Trophoblast cell (in vitro differentiated cells and primary cell): ENCODE measurements around the gene LCE4A.

Experiments
- DNase-seq, 2 donors: peaks; one replicate each; pipeline ENCODE4 v3.0.0-alpha.2; 2016
- H2AFZ ChIP-seq: 2 replicates; pipeline ENCODE4 v1.6.1; 2013; ENCODE audit warnings: low read length, moderate library complexity, mild to moderate bottlenecking; ENCODE audit not compliant: insufficient read depth, poor library complexity
- H2AK5ac ChIP-seq: 2 replicates; pipeline ENCODE4 v1.6.1; 2013; ENCODE audit warnings: mild to moderate bottlenecking, low read length
- H2BK120ac ChIP-seq: 2 replicates; pipeline ENCODE4 v1.6.1; 2013; ENCODE audit warnings: low read length, mild to moderate bottlenecking, moderate library complexity; ENCODE audit not compliant: insufficient read depth, poor library complexity
- H2BK12ac ChIP-seq: 2 replicates; pipeline ENCODE4 v1.6.1; 2013; ENCODE audit warnings: mild to moderate bottlenecking, low read length, moderate library complexity
- H2BK5ac ChIP-seq: 2 replicates; pipeline ENCODE4 v1.6.1; 2013; ENCODE audit warnings: low read length, low read depth, moderate library complexity, mild to moderate bottlenecking; ENCODE audit not compliant: poor library complexity
- H3K14ac ChIP-seq: 2 replicates; pipeline ENCODE4 v1.6.1; 2013; ENCODE audit warnings: mild to moderate bottlenecking, low read length
- H3K18ac ChIP-seq: 2 replicates; pipeline ENCODE4 v1.6.1; 2013; ENCODE audit warnings: mild to moderate bottlenecking, low read length
- H3K23ac ChIP-seq: 2 replicates; pipeline ENCODE4 v1.6.1; 2013; ENCODE audit warnings: low read length
- H3K27ac ChIP-seq: 2 replicates; pipeline ENCODE4 v1.5.1; 2013; ENCODE audit warnings: low read depth, mild to moderate bottlenecking, inconsistent platforms, low read length, moderate library complexity
- H3K27me3 ChIP-seq: 2 replicates; pipeline ENCODE4 v1.6.1; 2013; ENCODE audit warnings: inconsistent platforms, mild to moderate bottlenecking, low read length, moderate library complexity; ENCODE audit not compliant: insufficient read depth
- H3K36me3 ChIP-seq, 2 experiments: 1 replicate in 1 of 2; 2 replicates in 1 of 2; pipeline ENCODE4 v1.6.1; 2013; ENCODE audit warnings: low read length in 2 of 2, mild to moderate bottlenecking in 2 of 2, moderate library complexity in 1 of 2; ENCODE audit not compliant: insufficient read depth in 2 of 2, control insufficient read depth in 1 of 2
- H3K4ac ChIP-seq: 2 replicates; pipeline ENCODE4 v1.6.1; 2013; ENCODE audit warnings: low read depth, mild to moderate bottlenecking, low read length, moderate library complexity
- H3K4me1 ChIP-seq, 2 experiments: 1 replicate in 1 of 2; 2 replicates in 1 of 2; pipeline ENCODE4 v1.6.1; 2013; ENCODE audit warnings: low read length in 2 of 2, mild to moderate bottlenecking in 2 of 2, moderate library complexity in 1 of 2; ENCODE audit not compliant: insufficient read depth in 2 of 2, control insufficient read depth in 1 of 2
- H3K4me2 ChIP-seq: 2 replicates; pipeline ENCODE4 v1.6.1; 2013; ENCODE audit warnings: inconsistent platforms, mild to moderate bottlenecking, low read length, moderate library complexity
- H3K4me3 ChIP-seq: 2 replicates; pipeline ENCODE4 v1.5.1; 2013; ENCODE audit warnings: mild to moderate bottlenecking, low read depth, low read length, inconsistent platforms
- H3K79me1 ChIP-seq: one replicate; pipeline ENCODE4 v1.6.1; 2013; ENCODE audit warnings: low read length
- H3K79me2 ChIP-seq: 2 replicates; pipeline ENCODE4 v1.6.1; 2013; ENCODE audit warnings: low read length, mild to moderate bottlenecking; ENCODE audit not compliant: control insufficient read depth, insufficient read depth, poor library complexity
- H3K9ac ChIP-seq: 2 replicates; pipeline ENCODE4 v1.6.1; 2013; ENCODE audit warnings: mild to moderate bottlenecking, low read length
- H3K9me3 ChIP-seq: 2 replicates; pipeline ENCODE4 v1.6.1; 2013; ENCODE audit warnings: low read depth, mild to moderate bottlenecking, control low read depth, inconsistent platforms, low read length; ENCODE audit not compliant: insufficient read depth
- H4K12ac ChIP-seq: 2 replicates; pipeline ENCODE4 v1.6.1; 2013; ENCODE audit warnings: low read depth, mild to moderate bottlenecking, low read length, moderate library complexity
- H4K8ac ChIP-seq: 2 replicates; pipeline ENCODE4 v1.6.1; 2013; ENCODE audit warnings: low read depth, mild to moderate bottlenecking, low read length, moderate library complexity
- H4K91ac ChIP-seq: one replicate; pipeline ENCODE4 v1.6.1; 2013; ENCODE audit warnings: low read depth, mild to moderate bottlenecking, low read length, moderate library complexity
- WGBS: extraction: QIAGEN DNeasy Blood & Tissue Kit; methylation state at CpG from one replicate; pipeline ENCODE4 v1.1.7; 2013; ENCODE audit warnings: missing lambda C conversion rate; ENCODE audit not compliant: insufficient read length, insufficient coverage; ENCODE audit errors: extremely low coverage; 5-methylcytosine and 5-hydroxymethylcytosine counted together

Gene LCE4A

DNA sequence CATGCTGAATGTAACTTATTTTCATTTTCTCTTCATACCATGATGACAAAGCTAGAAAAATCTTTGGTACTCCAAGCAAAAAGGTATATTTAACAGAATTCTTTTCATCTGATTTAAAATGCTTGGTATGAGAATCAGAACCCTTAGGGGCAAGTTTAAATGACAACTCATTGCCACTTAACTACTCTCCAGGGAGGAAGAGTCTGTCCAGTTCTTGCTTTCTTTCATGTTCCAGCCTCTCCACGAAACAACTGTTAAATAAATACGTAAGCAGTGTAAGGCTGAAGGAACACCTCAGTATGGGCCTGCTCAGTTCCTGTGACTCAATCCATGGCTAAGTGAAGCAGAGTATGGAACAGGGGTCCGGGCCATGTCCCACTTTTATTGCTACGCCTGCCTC is 8.2 kb upstream of the LCE4A start:
- no peak overlapping the region for H3K4ac ChIP-seq
- no peak overlapping the region for H3K4me2 ChIP-seq
- no peak overlapping the region for H4K12ac ChIP-seq
- H3K27me3 ChIP-seq, result no peaks in the 10 kb centered on the region
- H3K18ac ChIP-seq, result no peak overlapping the region
- no peak overlapping the region for H3K27ac ChIP-seq
- H2AK5ac ChIP-seq, result no peak overlapping the region
- no peak overlapping the region for H3K9ac ChIP-seq
- DNase-seq, result peak; percentile 49 to 82
- no peak overlapping the region for H2AFZ ChIP-seq
- H3K23ac ChIP-seq, result no peak overlapping the region
- H2BK120ac ChIP-seq, result no peak overlapping the region
- H3K79me1 ChIP-seq, result no peaks in the 10 kb centered on the region
- no CpG with 5 or more reads among the region's 4 CpGs for WGBS
- no peak overlapping the region for H2BK12ac ChIP-seq
- no peak overlapping the region for H3K14ac ChIP-seq
- H3K4me3 ChIP-seq, result no peak overlapping the region
- no peaks in the 10 kb centered on the region for H3K79me2 ChIP-seq
- H4K8ac ChIP-seq, result no peak overlapping the region
- H3K36me3 ChIP-seq, result no peaks in the 10 kb centered on the region
- H3K9me3 ChIP-seq, result peaks cover 20% of the 10 kb centered on the region
- no peak overlapping the region for H2BK5ac ChIP-seq
- no peak overlapping the region for H4K91ac ChIP-seq
- no peaks in the 10 kb centered on the region for H3K4me1 ChIP-seq

GRCh38 chr1:152718238-152718637 is 10.3 kb downstream of the LCE4A start:
- no peak for DNase-seq
- H3K23ac ChIP-seq, result no peak overlapping the region
- no peak overlapping the region for H3K27ac ChIP-seq
- H3K27me3 ChIP-seq, result no peaks in the 10 kb centered on the region
- no peaks in the 10 kb centered on the region for H3K79me1 ChIP-seq
- no peak overlapping the region for H3K4me2 ChIP-seq
- no peak overlapping the region for H2AK5ac ChIP-seq
- no peak overlapping the region for H2BK120ac ChIP-seq
- no peaks in the 10 kb centered on the region for H3K36me3 ChIP-seq
- H2BK5ac ChIP-seq, result no peak overlapping the region
- no peak overlapping the region for H4K91ac ChIP-seq
- no peak overlapping the region for H2AFZ ChIP-seq
- H3K9me3 ChIP-seq, result peaks cover 25% of the 10 kb centered on the region
- no peak overlapping the region for H3K14ac ChIP-seq
- no peak overlapping the region for H3K9ac ChIP-seq
- no peak overlapping the region for H2BK12ac ChIP-seq
- no peaks in the 10 kb centered on the region for H3K79me2 ChIP-seq
- H3K18ac ChIP-seq, result no peak overlapping the region
- no peaks in the 10 kb centered on the region for H3K4me1 ChIP-seq
- H4K8ac ChIP-seq, result no peak overlapping the region
- H4K12ac ChIP-seq, result no peak overlapping the region
- H3K4ac ChIP-seq, result no peak overlapping the region
- no peak overlapping the region for H3K4me3 ChIP-seq

DNA sequence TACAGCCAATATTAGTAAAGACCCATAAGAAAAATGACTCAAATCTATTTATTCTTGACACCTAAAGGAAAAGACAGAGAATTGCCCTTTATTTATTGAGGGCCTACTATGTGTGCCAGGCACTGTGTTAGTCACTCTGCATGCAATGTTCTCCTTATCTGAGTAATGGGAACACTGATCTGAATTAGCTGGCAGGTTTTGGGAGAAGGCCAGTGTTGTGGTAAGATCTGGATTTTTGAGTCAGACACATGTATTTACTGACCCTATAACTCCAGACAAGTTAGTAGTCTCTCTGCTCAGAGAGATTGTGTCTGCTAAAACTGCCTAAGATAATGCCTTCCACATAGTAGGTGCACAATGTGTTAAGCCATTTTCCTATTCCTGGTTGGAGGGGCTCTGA is 17.3 kb downstream of the LCE4A start:
- no peak overlapping the region for H3K4ac ChIP-seq
- H3K36me3 ChIP-seq, result no peaks in the 10 kb centered on the region
- H3K14ac ChIP-seq, result no peak overlapping the region
- no peak overlapping the region for H2BK12ac ChIP-seq
- H3K9ac ChIP-seq, result no peak overlapping the region
- H3K79me2 ChIP-seq, result no peaks in the 10 kb centered on the region
- H3K4me3 ChIP-seq, result no peak overlapping the region
- no peak overlapping the region for H2AFZ ChIP-seq
- no peak overlapping the region for H4K8ac ChIP-seq
- no peak overlapping the region for H2AK5ac ChIP-seq
- H3K79me1 ChIP-seq, result no peaks in the 10 kb centered on the region
- H3K4me1 ChIP-seq, result no peaks in the 10 kb centered on the region
- no peak overlapping the region for H4K91ac ChIP-seq
- peaks cover 19% of the 10 kb centered on the region for H3K9me3 ChIP-seq
- no peak overlapping the region for H3K27ac ChIP-seq
- no peak overlapping the region for H2BK5ac ChIP-seq
- DNase-seq, result no peak
- H2BK120ac ChIP-seq, result no peak overlapping the region
- no peaks in the 10 kb centered on the region for H3K27me3 ChIP-seq
- no peak overlapping the region for H3K18ac ChIP-seq
- H3K4me2 ChIP-seq, result no peak overlapping the region
- H4K12ac ChIP-seq, result no peak overlapping the region
- H3K23ac ChIP-seq, result no peak overlapping the region

DNA sequence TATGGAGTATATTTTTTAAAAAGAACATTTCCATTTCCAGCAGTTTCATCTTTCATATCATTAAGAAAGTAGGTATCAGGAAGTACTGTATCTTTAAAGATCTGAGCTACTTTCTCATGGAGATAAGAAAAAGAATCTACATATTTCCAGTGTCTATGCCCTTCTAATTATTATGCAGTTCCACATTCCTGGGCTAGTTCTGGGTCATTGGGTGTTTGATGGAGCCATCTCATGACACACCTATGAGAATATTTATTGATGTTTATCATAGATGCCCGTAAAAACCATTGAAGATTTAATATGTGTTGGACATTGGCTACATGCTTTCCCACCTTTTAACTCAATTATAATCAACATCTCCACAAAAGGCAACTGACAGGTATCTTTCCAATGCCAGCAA is 21.0 kb downstream of the LCE4A start:
- no CpG with 5 or more reads among the region's 1 CpG for WGBS
- H4K12ac ChIP-seq, result no peak overlapping the region

DNA sequence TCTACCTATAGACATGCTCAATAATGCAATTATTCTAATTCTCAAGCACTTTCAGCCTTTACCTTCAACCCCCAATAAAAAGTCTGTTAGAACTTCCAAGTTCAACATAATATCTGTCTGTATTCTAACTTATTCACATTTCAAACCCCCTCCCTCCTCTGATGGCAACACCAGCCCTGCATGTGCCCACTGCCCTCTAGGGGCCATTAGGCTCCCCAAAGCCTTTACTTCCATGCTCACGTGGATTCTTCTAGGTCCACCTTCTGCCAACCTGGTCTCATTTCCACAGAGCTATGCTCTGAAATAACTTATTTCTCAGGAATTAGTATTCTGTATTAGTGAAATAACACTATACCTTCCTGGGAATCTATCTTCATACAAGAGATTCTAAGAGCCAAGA is 27.7 kb downstream of the LCE4A start:
- Histone ChIP-seq H2BK120ac (no peak overlapping the region), H3K36me3 (no peaks in the 10 kb centered on the region), H4K12ac (no peak overlapping the region), H3K14ac (no peak overlapping the region), H4K91ac (no peak overlapping the region), H3K9ac (no peak overlapping the region), H3K27ac (no peak overlapping the region), H3K79me1 (no peaks in the 10 kb centered on the region), H3K4me1 (no peaks in the 10 kb centered on the region), H4K8ac (no peak overlapping the region), H2AK5ac (no peak overlapping the region), H3K4me2 (no peak overlapping the region), H3K9me3 (peaks cover 16% of the 10 kb centered on the region), H3K18ac (no peak overlapping the region), H2BK5ac (no peak overlapping the region), H2BK12ac (no peak overlapping the region), H3K27me3 (no peaks in the 10 kb centered on the region), H2AFZ (no peak overlapping the region), H3K23ac (no peak overlapping the region), H3K4ac (no peak overlapping the region), H3K79me2 (no peaks in the 10 kb centered on the region), H3K4me3 (no peak overlapping the region)
- no CpG with 5 or more reads among the region's 1 CpG for WGBS
- no peak for DNase-seq

More for the DNA sequence above, 21.0 kb downstream of the LCE4A start:
- no peak overlapping the region for H3K27ac ChIP-seq
- no peak overlapping the region for H3K4ac ChIP-seq
- H3K4me2 ChIP-seq, result no peak overlapping the region
- DNase-seq, result peak; percentile 67 to 88
- H2AFZ ChIP-seq, result no peak overlapping the region
- peaks cover 14% of the 10 kb centered on the region for H3K9me3 ChIP-seq
- H3K79me2 ChIP-seq, result no peaks in the 10 kb centered on the region
- H3K18ac ChIP-seq, result no peak overlapping the region
- no peak overlapping the region for H2BK120ac ChIP-seq
- H3K27me3 ChIP-seq, result no peaks in the 10 kb centered on the region
- no peaks in the 10 kb centered on the region for H3K36me3 ChIP-seq
- no peak overlapping the region for H2AK5ac ChIP-seq
- no peak overlapping the region for H4K8ac ChIP-seq
- no peak overlapping the region for H2BK5ac ChIP-seq
- H3K14ac ChIP-seq, result no peak overlapping the region
- no peak overlapping the region for H3K23ac ChIP-seq
- H3K4me1 ChIP-seq, result no peaks in the 10 kb centered on the region
- H4K91ac ChIP-seq, result no peak overlapping the region
- H3K79me1 ChIP-seq, result no peaks in the 10 kb centered on the region
- H3K4me3 ChIP-seq, result no peak overlapping the region
- no peak overlapping the region for H3K9ac ChIP-seq
- H2BK12ac ChIP-seq, result no peak overlapping the region
